Activated CD8-positive, alpha-beta memory T cell treated with anti-CD3 and anti-CD28 coated beads, Interleukin-2, amount 50 U/mL, for 48 hours (primary cell): ENCODE data around the gene CAPZA1.

Experiments
- DNase-seq: peaks from one replicate; pipeline ENCODE4 v3.0.0-alpha.2; 2020

The CAPZA1 gene

GRCh38 chr1:112717263-112717873 is 97.7 kb downstream of the CAPZA1 start:
- no peak for DNase-seq

GRCh38 chr1:112718691-112719418 is 99.2 kb downstream of the CAPZA1 start:
- DNase-seq, result peak; percentile 89

GRCh38 chr1:112719706-112720105 is 100.1 kb downstream of the CAPZA1 start:
- DNase-seq, result no peak

- DNase-seq, result no peak
These were observed 101.2 kb downstream of the CAPZA1 start for GRCh38 chr1:112720800-112721199.
